ENCODE data around the gene DPH3.

DPH3 gene

DNA sequence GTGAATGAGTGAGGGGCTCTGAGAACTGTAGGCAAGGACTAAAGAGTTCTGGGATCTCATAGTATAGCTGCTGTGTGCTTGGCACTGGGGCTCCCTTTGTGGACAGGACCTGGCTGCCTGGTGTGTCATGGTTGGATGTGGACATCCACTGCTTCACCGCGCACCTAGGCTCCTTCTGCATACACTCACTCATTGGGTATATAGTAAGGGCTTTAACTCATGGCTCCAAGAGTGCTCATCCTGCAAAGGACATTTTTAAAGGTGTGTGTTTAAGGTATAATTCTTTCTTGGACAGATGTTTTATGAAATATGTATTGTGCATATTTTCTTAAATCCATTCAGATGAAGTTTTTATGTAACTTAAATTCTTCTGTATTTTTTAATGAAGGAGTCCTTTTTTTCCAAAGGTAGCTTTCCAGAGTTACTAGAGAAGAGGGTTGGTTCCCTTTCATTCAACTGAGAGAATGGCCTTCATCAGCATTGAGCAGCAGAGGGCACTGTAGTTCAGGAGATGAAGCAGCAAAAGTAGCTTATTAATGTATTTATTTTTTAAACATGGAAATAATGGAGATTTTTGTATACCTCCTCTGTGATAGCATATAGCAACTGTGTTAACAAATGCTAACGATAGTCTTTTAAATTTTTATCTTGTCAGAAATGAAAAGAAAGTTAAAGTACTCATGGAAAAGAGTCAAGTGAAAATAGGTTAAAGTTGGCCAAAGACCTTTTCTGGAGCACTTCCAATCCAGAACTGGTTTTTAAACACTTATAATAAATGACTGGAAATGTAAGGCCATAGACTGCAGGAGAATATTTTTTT lies 25.5 kb upstream of the DPH3 start:
- peak; percentile 49 for DNase-seq

GRCh38 chr3:16289144-16289889 lies 24.6 kb upstream of the DPH3 start:
- DNase-seq: no peak

- DNase-seq: no peak
Observed at GRCh38 chr3:16288664-16289063, 23.9 kb upstream of the DPH3 start.

DNA sequence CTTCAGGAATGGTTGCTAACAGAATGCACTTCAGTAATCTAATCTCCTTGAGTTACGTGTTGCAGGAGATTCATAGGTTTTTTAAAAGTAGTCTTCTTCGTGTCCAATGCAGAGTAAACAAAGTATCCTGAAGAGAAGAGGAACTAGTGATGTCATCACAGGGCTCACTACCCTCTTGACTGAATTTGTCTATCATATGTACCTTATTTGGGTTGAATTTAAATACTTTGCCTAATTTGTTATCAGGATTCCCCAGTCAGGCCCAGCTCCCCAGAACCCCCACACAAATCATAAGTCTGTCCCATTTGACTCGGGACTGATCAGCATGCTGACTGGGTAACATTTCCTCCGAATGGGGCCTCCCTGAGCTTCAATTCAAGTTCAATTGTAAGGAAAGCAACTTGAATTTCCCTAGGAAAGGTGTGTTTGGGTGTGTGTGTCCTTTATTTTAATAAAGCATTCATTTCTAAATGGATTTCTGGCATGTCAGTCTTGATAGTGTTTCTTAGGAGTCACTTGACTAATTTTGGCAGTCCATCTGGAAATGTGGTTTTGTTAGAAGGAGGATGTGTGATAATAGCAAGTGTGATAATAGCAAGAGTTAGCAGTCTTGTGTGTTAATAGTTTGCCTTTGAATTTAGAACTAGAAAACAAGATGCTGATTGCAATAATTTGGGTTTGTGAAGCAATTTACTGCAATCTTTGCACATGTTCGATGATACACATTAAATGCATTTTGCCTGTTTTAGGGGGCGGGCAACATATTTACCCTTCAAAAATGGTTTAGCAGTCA lies 22.2 kb upstream of the DPH3 start:
- no peak for DNase-seq

DNA sequence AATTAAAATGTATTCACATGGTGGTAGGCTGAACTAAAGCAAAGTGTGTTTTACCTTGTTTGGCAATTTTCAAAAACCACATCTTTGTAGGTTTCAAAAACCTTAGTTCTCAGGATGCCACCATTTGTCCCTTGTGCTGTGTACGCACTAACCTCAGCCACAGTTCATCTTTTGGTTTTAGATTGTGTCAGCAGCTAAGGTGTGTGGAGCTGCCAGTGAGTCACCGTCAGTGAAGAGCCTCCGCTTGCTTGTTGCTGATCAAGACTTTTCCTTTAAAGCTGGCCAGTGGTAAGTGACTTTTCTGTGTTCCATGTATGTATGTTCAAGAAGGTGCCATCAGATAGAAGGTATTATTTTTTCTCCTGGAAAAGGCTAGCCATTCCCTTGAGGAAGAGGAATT lies 21.4 kb upstream of the DPH3 start:
- DNase-seq: peak; percentile 79

DNA sequence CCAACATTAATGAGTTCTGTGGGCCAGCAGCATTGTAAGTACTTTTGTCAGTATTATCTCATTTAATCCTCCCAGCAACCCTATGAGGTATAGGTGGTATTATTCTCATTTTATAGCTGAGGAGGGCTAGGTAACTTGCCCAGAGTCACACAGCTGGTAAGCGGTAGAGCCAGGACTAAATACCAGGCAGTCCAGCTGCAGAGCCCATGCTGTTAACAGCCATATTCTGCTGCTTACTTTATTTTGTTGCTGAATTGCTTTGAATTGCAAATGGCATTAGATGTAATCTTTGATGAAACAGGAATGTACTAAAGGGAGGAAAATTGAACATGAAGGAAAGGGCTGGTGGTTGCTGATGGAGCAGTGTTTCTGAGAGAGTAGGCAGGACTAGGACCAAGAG lies 19.9 kb upstream of the DPH3 start:
- no peak for DNase-seq

DNA sequence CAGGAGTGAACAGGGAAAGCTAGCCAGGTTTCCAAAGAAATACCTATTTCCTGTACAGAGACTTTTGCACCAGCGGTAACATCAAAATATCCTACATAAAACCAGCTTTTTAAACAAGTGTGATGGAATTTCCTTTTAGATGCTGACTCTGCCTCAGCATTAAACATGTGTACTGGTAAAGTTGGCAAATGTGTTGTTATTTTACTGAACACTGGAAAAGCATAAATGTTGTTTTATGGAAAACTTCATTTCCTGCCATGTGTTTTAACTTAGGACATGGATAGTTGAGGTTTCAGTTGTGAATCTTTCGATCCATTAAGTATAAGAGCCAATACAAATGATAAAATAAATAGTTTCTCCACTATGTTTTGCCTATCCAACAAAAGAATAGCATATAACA lies 15.9 kb upstream of the DPH3 start:
- DNase-seq: no peak

GRCh38 chr3:16279010-16279801 lies 14.5 kb upstream of the DPH3 start:
- no peak for DNase-seq

DNA sequence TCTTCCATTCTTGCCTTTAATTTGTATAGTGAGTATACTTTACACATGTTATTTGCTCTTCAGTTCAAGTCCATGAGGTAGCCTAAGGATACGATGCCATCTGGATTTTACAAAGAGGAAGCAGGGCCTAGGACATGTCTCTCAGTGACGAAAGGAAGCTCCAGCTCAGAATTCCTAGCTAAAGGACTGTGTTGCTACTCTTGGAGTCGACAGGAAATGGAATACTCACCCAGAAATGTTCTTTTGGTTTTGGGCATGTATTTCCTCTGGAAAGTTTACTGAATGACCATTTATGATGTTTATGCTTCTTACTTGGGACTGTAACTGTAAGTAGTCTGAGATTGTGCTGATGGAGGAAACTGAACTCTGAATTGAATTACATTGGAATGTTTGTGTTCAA lies 12.7 kb upstream of the DPH3 start:
- DNase-seq: no peak

DNA sequence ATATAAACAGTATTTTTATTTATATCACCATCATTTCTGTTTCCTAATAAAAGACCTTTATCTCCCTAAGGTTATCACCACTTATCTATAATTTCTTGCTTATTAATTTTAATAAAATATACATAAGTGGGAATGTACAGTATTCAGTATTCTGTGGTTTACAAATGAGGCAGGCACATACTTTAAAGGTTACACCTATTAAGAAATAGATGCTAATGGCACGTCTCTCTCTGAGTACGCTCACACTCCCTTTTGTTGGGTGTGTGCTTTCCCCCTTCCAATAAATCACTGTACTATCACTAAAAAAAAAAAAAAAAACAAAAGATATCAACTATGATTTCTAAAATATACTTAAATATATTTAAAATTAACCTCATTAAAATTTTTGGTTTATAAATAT lies 9.1 kb upstream of the DPH3 start:
- DNase-seq: no peak

DNA sequence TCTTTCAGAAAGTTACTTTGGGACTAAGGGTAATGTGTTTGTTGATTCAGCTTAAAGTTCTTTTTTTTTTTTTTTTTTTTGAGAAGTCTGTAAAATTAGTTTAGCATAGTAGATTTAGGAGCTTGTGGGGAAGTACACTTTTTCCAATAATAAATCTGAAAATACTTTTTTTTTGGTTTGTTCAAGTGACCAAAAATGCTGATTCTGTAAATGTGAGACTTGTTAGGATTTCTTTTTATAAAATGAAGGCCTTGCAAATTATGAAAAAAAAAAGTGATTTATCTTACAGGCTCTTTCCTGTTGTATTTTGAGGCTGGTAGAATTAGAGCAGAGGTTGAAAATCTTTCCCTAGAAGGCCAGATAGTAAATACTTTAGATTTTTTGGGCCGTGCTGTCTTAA lies 7.8 kb upstream of the DPH3 start:
- no peak for DNase-seq

DNA sequence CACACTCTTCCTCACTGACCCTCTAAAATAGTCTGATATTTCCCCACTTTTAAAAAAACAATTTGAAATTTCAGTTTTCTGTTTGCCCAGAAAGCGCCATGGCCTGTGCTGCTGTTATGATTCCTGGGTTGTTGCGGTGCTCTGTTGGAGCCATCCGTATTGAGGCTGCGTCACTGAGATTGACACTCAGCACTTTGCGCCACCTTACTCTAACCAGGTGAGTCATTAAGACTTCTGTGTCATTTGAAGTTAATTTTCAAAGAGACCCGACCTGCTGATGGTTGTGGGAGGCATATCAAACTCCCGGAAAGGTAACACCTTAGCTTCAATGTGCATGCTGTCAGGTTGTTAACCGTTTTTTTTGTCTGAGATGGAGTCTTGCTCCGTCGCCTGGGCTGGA lies 6.1 kb upstream of the DPH3 start:
- no peak for DNase-seq

DNA sequence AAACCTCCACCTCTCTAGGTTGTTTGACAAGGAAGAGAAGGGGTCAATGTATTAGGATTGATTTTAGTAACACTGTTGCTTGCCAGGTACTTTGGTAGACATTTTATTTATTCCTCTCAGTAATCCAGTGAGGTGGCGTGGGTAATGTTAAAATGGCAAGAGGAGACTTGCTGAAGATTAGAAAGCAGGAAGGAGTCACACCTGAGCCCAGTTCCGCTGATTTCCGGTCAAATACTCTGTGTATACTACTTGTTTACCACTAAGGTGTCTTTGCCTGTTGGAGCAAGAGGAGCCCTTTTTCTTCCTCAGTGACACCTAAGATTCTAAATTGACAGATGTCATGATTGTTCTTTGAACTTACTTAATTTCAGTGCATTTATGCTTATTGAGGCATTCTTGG lies 2.0 kb upstream of the DPH3 start:
- no peak for DNase-seq

- DNase-seq: no peak
Observed at GRCh38 chr3:16265455-16265786, 678 bp upstream of the DPH3 start.

- no peak for DNase-seq
Observed at GRCh38 chr3:16264174-16264707, 502 bp downstream of the DPH3 start.

GRCh38 chr3:16262174-16262573 lies 2.6 kb downstream of the DPH3 start:
- DNase-seq: no peak

DNA sequence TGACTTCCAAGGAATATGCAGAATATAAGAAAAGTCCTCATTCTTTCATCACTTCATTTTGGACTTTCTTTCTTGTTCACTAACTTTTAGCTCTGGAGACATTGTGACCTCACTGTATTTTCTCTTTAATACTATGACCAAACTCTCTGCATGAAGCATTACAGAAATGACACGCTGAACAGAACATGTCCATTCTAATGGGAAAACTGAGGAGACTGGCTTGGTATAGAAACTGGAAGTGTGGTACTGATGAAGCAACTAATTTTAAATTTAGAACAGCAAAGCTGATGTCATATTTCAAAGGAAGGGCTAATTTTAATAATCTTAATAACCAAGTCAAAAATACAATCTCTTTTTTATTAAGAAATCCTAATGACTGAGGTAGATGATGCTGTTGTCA lies 4.7 kb downstream of the DPH3 start:
- no peak for DNase-seq

- no peak for DNase-seq
Observed at GRCh38 chr3:16258866-16259265, 5.9 kb downstream of the DPH3 start.

- DNase-seq: no peak
Observed at GRCh38 chr3:16258177-16258576, 6.6 kb downstream of the DPH3 start.

DNA sequence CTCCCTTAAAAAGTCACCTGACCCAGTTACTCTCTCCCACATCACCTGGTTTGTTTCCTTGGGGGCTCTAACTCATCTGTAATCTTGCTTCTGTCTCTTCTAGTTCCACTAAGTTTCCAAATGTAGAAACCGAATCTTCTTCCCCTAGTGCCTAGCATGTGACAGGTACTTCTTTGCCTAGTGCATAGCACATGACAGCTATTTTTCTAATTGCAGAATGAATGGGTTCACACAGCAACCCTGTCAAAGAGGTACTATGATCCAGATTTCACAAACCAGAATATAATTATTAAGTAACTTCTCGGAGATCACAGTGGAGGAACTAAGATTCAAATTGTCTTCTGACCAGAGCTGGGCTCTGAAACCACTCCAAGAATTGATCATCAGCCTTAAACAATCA lies 7.4 kb downstream of the DPH3 start:
- no peak for DNase-seq

DNA sequence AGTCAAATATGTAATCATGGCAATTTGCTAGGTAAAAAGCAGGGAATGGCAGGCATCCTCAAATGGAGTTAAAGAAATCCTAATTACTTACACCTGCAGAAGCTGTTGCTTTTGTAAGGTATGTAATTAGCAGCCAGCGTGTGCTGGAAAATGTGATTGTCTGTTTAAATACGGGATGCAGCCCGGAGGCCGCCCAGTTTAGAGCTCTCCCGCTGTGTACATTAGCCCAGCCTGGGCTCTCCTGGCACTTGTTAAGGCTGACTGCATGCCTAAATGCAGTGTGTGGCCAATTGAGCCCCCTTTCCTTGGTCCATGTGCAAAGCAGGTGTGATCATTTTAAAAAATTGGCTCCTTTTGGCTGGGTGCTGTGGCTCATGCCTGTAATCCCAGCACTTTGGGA lies 9.0 kb downstream of the DPH3 start:
- DNase-seq: no peak

GRCh38 chr3:16255326-16255725 lies 9.4 kb downstream of the DPH3 start:
- DNase-seq: no peak

GRCh38 chr3:16254916-16255315 lies 9.8 kb downstream of the DPH3 start:
- no peak for DNase-seq
